RPMI7951 (cell line): Measurements from ENCODE around the gene TRPM1. TPM values are rescaled to one million over a fixed set of nuclear protein-coding genes. Genes with fewer than 3 reads are reported as not detected.
"Not testable (repeated sequence)": the region's sequence is repeated elsewhere in the genome, so short reads cannot be mapped to it uniquely, and the experiment has no call there.

Source experiments
- DNase-seq: peaks from one replicate; pipeline ENCODE4 v3.0.0-alpha.2; 2012; ENCODE audit warnings: low read depth
- total RNA-seq: library from RNA; depleted of rRNA; stranded (reverse); fragments of >200 nt; shearing (Covaris generic); gene quantifications from 2 replicates; pipeline ENCODE4 v1.2.3, GENCODE V29; 2014

Gene TRPM1
- total RNA-seq, 1 experiment from 2014 or later: not detected

DNA sequence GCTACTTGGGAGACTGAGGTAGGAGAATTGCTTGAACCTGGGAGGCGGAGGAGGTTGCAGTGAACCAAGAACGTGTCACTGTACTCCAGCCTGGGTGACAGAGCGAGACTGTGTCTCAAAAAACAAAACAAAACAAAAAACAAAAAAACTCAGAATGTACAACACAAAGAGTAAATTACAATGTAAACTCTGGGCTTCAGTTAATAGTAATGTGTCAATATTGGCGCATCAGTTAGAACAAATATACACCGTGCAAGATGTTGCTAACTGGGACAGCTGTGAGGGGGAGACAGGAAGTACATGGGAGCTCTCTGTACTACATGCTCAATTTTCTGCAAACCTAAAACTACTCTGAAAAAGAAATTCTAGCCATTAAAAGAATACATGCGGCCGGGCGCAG, 23.5 kb upstream of the TRPM1 start:
- DNase-seq: no peak

DNA sequence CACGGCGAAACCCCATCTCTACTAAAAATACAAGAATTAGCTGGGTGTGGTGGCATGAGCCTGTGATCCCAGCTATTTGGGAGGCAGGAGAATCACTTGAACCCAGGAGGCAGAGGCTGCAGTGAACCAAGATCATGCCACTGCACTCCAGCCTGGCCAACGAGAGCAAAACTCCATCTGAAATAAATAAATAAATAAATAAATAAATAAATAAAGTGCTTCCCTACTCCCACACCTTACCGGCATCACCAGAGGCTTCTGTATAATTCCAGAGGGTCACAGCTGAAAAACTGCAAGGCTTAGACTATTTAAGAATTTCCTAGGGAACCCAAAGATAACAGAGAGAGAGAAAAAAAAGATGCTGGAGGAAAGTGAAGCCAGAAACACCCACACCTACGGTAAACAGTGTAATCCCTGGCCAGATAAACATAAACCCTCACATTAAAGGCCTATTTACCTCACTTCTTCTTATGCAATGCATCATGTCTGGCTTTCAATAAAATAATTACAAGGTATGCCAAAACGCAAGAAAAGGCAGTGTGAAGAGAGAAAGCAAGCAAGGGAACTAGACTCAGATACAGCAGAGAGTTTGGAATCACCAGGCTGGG, 15.0 kb upstream of the TRPM1 start:
- no peak for DNase-seq

DNA sequence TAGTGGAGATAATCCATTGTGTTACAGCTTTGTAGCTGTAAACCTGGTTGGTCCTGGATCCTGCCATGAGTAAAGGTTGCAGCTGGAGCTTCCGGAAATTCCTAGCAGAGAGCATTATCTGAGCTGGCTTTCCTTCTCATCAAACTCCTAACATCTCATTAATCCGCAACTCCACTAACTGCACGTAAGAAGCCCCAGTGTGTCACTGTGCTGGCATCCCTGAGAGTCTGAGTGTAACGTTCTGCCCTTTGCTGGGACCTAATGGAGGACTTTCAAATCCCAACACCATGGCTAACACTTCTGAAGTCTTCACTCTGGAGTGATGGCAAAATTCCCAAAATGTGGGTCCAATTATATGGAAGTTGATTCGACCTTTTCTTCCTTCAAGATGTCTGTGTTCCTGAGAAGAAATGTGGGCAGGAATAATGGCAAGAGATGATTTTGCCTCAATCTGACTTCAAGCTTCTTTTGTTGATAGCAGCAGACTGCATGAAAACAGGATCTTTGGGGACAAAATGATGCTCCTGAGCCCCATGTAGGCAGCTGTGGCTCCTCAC, 9.6 kb upstream of the TRPM1 start:
- no peak for DNase-seq

DNA sequence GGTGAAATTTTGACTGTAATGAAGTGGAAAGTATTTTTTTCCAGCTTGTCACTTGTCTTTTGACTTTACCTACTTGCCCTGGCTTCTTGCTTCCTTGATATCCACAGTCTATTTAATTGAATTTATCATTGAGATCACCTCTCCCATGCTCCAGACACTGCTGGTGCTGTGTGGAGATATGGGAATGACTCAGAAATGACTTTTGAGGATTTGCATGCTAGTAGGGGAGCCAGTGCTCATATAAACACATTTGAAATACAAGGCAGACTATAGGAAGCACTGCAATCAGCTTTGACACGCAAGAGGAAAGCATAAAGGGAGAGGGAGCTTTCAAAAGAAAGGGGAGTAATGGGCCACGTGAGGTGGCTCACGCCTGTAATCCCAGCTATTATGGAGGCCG, 7.3 kb upstream of the TRPM1 start:
- DNase-seq: no peak

DNA sequence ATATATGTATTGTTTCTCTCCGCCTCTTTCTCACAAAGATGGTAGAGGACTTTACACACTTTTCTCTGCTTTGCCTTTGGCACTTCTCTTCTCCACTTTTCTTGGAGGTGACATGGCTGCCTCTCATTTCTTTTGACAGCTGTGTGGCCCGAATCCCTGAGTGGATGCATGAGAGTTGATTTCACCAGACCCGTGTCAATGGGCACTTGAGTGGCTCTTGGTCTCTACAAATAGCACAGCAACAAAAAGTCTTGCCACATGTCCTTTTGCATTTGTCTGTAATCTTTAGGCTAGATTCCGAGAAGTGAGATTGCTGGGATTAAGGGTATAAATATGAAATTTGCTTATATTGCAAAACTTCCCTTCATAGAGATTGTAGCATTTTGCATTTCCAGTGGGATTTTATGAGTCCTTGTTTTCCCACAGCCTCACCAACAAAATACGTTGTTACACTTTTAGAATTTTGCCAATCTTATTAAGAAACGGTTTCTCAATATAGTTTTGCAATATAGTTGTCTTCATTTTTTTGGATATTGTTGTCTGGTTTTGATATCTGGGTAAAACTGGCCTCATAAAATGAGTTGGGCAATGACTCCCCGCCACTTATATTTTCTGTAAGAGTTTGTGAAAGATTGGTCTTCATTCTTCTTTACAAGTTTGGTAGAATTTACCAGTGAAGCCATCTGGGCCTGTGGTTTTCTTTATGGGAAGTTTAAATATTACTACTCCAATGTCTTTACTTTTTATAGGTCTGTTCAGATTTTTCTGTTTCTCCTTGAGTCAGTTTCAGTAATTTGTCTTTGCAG, 5.2 kb upstream of the TRPM1 start:
- DNase-seq: no peak

DNA sequence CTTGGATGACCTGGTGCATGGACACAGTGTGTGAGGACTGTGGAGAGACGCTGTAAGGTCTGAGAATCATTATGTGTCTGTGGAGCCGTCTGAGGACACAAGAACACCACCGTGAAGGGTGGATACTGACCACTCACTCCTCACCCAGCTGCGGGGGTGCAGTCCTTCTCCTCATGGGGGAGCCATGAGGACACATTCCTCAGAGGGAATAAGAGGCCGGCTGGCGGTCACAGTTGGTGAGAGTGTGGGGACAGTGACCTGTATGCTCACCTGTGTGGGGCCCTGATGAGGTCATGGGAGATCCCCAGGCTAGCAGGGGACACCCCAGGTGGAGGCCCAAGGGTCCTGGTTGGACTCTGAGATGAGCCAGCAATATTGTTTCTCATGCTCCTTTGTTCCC, 2.5 kb upstream of the TRPM1 start:
- DNase-seq: no peak

DNA sequence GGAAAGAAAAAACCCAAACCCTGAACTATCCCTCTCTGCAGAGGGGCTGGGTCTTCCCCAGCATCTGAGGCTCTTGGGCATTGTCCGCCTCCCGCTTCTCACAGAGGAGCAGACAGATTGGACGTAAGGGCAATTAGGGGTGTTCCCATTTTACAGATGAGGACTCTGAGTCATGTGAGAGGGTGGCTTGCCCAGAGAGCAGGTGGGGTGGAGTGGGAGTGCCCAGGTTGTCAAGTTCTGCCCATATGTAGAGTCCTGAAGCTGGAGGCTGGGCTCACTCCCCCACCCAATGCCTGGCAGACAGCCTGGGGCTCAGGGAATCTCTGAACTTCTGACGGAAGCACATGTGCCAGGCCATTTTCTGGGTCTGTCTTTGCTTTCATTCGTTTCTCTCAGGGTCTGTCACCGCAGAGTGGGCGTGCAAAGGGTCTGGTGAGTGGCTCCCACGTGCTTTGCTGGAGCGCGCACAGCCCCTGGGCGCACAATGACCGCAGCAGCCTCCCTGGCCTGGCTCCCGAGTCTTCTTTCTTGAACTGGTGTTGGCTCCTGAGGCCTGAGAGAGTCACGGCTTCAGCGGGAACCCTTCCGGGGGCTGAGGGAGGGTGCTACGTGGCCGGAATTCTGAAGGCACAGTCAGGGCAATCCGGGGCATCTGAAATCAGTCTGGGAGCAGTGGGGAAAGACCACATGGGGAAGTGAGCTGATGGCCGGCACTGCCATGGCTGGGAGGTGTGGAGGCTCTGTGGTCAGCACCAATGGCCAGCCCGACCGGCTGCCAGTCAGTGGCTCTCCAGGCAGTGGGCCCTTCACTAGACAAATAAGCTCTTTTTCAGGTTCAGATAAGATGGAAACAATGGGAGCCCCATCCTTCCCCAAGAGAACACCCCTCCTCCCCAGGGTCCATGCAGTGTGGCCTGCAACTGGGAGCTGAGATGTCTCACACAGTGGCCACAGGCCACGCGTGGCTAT, 1.1 kb upstream of the TRPM1 start:
- peak; percentile 70 for DNase-seq

DNA sequence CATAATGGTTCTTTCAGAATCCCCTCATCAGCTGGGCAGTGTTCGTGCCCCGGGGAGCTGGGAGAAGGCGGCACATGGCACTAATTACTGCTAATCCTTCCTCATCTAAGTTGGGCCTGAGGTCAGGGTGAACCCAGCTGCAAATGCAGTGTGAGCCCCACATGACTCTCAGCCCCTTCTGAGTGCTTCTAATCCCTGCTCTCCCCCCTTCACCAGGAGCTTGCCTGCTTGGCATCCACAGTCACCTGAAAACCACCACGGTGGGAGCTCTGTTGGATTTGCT, 455 bp upstream of the TRPM1 start:
- DNase-seq: peak; percentile 57

DNA sequence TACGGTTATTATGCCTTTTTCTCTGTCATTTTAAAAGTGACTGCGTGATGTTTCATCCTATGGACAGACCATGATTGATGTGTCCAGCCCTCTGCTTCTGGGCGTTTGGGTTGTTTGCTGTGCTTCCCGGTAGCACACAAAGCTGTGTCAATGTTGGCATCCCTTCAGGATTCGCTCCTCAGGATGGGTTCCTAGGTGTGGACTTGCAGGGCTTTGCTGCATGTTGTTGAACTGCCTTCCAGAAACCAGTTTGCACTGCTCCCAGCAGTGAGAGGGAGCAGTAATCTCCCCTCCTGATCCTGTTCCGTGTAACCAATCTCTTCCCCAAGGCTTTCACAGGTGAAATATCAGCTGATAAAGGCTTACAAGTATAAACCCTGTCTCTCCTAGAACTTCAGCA, 787 bp downstream of the TRPM1 start:
- DNase-seq: no peak

DNA sequence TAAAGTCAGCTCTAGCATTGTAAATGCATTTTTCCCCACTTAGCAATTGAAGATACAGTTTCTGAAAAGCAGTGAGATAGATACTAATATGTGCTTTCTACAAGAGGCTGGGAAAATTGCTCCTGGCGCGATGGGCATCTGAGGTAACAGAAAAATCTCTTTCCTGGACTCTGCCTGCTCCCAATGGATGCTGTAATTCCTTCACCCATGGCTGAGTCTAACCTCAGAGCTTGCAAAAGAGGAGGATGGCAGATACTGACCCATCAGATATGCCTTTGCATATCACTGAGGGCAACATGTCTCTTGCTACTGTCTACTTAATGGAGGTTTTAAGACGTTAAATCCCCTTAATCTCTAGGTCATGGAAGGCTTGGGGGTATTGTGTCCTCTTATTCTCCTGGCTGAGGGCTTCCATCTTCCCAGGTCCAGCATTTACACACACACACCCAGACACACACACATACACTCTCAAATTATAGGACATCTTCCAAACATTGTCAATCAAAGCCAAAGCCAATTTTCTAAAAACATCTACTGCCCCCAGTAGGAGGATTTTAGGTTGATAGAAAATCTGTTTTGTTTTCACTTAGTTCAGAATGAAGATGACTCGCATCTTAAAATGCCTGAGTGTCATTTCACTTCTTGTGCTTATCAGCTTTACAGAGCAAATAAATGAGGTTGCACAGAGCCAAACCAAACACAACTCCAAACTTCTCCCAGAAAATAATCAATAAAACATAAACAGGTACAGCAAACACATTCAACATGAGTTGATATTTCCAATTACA, 2.4 kb downstream of the TRPM1 start:
- DNase-seq: no peak

DNA sequence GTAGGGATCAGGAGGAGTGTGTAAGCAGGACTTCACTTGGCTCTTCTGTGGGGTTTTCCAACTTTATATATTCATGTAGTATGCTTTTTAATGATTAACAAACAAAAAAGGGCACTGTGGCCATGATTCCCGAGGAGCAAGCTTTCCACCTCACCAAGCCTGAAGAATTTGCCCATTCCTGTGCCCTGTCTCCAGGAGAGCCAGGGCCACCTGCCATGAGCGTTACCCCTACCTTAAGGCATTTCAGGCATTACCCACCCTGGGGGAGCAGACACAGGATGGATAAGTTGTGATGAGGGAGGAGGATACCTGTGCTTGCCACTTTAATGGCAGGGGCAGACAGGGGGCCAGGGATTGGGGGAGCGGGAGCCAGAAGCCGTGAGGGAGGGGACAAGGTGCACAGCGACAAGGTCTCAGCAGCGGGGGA, 3.0 kb downstream of the TRPM1 start:
- DNase-seq: no peak

DNA sequence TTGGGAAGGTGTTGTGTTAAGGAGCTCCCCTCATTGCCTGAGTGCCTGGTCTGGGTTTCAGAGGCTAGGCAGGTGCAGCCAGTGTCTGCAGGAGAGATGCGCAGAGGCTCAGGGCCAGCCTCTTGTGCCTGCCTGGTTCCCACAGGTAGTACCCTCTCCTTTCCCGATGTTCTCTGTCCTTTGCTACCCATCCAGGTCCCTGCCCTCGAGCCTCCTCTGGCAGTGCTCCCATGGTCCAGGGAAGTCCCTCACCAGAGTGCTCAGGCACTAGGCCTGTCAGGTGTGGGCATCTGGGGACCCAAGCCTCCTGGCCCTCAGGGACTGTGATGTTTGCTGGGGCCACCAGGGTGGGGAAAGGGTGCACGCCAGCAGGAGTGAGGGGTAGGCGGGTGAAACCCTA, 5.0 kb downstream of the TRPM1 start:
- no peak for DNase-seq

DNA sequence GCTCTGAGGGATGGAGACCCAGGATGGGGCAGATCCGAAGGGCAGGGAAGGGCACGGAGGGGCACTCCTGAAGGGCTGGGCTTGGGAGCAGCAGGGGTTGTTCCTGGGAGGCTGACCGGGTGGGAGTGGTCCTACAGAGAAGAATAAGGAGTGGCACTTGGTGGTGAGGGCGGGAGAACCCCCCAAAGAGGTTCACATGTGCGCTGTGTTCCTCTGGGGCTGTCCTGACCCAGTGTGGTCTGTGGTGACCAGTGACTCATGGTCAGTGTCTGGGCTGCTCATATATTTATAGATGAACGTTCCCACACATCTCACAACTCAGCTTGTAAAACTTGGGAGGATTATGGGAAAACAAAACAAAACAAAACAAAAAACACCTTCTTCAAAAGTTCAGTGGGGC, 10.0 kb downstream of the TRPM1 start:
- peak; percentile 82 for DNase-seq

DNA sequence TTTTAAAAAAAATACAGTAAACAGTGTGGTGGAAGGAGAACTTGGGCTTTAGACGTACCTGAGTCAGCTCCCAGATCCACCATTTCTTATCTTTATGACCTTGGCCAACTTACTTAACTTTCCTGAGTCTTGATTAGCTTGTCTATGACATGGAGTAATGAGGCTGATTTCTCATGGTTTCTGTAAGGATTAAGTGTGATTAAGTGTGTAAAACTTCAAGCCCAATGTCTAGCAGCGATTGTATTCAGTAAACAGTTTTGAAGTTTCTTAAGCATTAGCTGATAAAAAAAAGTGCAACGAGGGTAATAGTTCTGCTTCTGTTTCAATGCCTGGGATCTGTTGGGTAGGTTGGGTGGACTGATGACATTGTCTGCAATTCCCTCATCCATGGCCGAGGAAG, 10.8 kb downstream of the TRPM1 start:
- no peak for DNase-seq

DNA sequence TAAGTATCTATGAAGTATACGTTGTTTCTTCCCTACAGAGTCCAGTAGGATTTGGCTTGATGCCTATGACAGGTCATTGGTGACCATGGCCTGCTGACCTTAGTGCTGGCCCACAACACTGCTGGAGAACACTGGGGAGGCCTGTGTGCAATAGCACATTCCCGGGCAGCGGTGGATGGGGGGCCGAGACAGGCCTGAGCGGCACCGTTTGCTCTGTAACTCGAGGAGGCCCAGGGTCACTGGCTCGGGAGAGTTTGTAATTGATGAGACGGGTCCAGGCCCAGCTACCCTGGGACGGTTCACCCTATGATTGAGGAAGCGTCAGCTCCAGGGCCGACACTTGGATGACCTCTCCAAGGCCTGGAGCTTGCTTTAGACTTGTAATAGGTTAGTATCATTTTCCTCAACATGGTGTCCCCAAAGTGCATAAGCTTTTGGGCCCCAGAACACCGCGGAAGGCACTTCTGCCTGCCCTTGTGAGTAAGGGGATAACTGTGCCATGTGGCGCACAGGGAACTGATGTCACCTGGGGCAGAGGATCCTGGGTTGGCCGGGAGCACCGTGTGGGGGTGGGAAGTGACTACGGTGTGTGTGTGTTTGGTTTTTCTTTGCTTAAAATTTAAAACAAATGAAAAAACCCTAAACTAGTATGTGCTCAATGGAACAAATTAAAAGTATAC, 12.0 kb downstream of the TRPM1 start:
- no peak for DNase-seq

DNA sequence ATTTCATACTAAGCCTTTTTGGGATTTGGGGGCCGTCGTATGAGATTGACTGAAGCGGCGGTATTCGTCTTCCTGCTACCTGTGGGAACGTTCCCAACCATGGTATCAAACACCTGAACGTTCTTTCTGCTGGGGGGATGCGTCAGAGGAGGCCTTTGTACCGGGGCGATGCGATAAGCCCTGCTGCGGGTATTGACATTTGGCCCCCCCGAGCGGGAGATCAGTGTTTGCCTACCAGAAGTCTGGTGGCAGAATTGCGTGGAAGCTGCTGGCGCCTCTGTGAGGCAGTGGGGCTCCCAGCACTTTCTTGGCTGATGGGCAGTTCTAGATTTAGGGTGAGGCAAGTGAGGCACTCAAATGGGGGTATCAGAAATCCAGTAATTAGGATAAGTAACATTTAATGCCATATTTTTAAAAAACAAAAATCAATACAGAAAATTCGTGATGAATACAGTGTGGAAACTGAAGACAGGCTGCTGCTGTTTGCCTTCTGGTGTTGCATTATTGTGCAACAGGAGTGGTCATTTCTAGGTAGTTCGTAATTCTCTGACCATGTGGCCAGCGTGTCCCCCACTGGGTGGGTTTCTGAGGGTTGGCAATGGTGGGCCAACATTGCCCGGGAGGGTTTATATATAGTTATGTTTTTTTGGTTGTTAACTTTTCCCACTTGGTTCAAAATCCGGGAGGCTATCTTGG, 12.7 kb downstream of the TRPM1 start:
- no peak for DNase-seq

DNA sequence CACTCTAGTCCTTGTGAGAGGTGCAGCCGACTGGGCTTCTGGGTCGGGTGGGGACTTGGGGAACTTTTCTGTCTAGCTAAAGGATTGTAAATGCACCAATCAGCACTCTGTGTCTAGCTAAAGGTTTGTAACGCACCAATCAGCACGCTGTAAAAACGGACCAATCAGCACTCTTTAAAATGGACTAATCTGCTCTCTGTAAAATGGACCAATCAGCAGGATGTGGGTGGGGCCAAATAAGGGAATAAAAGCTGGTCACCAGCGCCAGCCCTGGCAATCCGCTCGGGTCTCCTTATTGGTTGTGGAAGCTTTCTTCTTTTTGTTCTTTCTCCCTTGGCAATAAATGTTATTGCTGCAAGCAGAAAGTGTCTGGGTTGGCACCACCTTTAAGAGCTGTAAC, 13.5 kb downstream of the TRPM1 start:
- not testable (repeated sequence) for DNase-seq

DNA sequence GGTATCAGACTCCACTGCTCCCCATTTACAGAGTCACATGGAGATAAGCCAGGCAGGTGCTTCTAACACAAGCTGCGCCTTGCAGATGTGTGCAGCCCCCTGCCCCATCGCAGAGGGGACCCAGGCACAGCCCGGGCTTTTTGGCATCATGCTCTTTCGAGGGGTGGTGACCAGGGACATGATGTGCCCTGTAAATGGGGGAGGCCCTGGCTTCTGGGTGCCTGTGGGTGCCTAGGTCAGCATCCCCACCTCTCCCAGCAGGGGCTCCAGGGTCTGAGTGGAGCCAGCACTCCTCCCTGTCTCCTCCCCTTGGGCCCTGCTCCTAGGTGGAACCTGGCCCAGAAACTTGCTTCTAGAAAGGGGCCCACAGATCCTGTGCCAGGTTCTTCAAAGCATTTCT, 15.2 kb downstream of the TRPM1 start:
- DNase-seq: no peak

DNA sequence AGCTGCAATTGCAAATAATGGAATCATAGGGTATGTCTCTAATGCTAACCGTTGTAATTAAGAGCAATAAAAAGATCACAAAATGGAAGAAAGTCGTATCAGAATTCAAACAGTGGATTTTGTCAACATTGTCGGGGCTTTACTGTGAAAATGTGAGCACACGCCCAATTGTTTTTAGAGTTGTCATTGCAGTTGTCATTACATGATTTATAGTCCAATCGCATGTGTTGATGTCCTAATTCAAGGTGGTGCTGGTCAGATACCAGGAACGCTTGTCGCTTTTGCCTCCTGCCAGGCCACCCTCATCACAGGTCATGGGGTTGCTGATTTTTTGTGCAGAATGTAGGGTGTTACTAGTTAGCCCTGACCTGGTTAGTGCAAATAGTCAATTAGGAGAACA, 16.2 kb downstream of the TRPM1 start:
- no peak for DNase-seq

DNA sequence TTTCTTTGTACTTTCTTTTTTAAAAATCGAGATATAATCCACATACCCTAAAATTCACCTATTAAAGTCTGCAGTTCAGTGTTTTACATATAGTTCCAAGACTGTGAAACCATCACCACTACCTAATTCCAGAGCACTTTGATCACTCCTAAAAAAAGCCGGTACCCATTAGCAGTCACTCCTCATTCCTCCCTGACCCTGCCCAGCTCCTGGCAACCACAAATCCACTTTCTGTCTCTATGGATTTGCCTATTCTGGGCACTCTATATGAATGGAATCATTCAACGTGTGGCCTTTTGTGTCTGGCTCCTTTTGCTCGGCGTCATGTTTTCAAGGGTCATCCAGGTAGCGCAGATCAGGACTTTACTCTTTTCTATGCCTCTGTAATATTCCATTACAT, 17.3 kb downstream of the TRPM1 start:
- DNase-seq: no peak
